GM15510 (cell line): Measurements from ENCODE around the gene SOX9.

Experiments used
- POLR2A ChIP-seq: IDR thresholded peaks from 3 replicates; pipeline ENCODE4 v1.6.1; 2011; ENCODE audit warnings: borderline replicate concordance; ENCODE audit not compliant: insufficient read length; ENCODE audit errors: extremely low read depth

Gene SOX9

DNA sequence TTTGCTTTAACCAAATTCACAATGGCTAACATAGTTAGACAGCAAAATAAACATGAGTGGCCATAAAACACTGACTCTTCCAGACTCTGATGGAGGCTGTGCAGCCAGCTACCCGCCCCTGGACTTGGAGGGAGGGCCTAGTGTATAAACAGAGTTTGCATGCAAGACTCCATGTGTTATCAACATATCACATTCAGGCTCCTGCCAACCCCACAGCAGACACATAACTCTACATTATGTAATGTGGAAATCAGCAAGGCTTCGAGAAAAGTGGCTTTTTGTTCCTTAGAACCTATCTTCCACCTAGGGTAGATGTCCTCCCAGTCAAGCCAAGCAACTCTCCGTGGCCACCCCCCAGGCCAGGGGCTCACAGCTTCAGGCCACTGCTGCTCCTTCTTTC, 19.3 kb upstream of the SOX9 start:
- no peak for TF ChIP-seq POLR2A

DNA sequence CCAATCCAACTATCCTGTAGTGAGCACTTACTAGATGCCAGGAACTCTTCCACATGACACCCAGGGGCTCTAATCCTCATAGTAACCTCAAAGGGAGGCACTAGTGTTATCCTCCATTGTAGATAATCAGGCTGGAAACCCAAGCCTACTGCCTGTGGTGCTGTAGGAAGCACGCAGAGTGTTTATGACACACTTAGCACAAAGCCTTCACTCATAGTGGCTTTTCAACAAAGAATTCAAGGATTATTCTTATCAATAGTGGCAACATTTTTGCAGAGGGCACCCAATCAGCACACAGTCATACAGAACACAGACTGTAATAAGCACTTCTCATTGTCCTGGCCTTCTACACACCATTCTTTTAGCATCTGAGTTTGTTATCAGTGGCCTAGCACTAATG, 18.5 kb upstream of the SOX9 start:
- no peak for TF ChIP-seq POLR2A

DNA sequence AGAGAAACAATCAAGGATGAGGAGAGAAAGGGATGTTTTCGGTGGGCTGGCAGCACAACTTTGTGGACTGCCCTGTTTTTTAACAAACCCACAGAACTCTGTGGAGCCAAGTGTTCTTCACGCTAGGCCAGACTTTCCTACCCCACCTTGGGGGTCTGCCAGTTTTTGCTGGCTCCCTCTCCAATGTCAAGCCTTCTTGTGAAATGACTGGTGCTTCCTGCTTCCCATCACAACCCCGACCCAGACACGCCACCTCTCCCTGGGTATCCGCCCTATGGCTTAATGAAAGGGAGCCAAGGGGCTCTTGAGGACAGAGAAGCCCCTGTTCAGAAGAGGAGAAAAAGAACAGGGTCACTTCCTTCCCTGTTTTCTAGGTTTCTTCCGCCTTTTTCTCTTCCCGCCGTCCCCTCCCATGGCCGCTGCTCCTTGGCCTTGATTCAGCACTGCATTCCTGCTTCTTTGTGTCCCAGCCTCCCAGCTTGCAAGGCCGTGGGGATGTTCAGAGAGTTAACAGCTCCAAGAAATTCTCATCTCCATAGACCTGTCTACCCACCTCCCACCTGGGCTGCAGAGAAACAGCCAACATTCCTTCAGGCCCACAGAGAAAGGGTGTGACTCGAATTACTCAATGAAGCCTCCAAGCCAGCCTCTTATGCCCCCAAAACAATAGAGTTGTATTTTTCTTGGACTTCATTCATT, 16.5 kb upstream of the SOX9 start:
- no peak for TF ChIP-seq POLR2A

DNA sequence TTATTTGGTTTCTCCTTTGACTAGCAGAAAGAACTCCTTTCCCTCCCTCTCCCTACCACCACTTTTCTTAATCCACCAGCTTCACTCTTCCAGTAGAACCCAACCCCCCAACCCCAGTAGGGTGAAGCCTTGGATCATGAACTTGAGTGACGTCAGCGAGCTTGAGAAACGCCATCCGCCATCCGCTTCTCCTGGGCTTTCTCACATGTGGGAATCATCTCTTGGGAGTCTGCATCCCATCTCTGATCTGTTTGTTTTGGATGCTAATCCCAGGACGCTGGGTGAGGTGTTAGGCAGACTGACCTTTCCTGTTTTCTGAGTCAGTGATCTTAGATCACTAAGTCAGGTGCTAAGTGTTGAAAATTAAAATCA, 16.0 kb upstream of the SOX9 start:
- TF ChIP-seq POLR2A = no peak

DNA sequence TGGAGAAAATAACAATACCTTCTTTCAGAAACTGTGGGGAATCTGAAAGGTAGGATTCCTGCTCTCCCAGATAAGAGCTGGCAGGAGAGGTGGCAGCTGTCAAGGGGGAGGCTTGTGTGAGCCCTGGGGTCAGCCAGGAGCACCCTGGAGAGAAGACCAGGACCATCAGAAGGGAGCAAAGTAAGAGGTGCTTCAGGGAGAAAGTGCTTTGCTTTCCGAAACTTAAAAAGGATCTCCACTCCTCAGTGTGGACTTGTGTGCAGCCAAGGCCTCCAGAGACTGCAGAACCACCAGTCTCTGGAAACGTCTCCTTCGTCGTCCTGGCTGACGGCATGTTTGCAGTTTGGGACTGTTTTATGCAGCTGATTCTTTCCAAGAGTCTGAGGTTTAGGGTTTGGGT, 13.7 kb upstream of the SOX9 start:
- TF ChIP-seq POLR2A = no peak

DNA sequence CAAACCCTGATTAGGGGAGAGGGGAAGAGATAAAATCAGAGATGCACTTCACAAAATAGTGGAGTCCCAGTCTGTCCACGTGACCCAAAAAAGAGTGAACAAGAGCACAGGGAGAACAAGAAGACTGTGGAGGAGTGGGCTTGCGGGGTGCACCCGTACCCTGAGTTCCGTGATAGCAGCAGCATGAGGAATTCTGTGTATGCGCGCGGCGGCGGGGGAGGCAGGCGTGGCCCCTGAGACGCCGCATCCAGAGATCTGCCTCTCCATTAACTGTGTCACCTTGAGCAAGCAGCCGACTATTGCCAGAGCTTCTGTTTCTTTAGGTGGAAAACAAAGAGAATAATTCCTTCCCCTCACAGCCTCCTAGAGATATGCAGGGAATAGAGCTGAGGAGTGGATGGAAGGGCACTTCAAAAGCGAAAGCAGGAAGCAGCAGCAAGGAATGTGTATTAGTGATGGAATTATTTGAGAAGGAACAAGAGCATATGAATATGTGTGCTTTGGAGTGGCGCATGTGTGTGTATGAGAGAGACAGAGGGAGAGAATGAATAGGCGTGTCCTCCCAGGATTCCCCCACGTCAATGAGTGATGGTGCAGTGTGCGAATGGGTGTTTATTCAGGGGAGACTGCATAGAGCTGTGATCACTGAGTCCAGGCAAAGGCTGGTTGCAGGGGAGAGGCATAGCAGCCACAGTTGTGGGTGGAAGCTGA, 10.4 kb upstream of the SOX9 start:
- no peak for TF ChIP-seq POLR2A

DNA sequence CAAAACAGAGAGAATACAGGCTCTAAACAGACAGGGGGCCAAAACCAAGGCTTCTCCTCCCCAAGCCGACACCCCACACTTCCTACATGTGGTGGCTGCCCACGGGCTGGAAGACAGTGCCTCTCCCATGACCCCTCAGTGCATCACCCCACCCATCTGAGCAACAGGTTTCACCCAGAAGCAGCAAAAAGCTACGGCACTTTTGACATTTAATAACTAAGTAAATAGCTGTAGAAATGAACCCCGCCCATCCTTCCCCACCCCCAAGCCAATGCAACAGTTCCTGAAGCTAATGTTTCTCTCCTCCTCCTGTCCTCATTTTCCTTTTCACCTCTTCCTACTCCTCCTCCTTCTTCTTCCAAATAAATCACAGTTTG, 9.9 kb upstream of the SOX9 start:
- no peak for TF ChIP-seq POLR2A

DNA sequence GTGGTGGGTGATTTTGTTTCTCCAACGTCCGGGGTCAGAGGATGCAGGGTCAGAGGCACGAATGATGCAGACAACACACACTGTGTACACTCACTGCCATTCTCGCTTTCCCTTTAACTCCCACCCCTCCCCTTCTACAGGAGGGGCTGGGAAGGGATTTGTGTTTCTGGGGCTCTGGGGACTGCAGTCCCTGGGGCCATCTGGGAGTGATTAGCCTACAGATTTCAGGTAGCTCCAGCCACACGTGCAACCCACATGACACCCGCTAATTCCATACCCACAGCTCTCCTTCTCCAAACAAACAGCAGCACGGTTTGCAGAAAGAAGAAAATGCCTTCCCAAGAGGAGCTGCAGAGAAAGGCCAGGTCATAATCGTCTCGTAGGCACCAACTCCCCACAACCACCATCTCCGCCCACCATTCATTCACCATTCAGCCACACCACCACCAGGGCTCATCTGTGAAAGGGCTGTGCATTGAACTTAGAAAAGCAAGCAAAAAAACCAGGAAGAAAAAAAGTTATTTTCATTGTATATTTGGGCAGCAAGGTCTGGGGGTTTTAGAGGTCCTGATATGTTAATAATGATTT, 9.4 kb upstream of the SOX9 start:
- no peak for TF ChIP-seq POLR2A

DNA sequence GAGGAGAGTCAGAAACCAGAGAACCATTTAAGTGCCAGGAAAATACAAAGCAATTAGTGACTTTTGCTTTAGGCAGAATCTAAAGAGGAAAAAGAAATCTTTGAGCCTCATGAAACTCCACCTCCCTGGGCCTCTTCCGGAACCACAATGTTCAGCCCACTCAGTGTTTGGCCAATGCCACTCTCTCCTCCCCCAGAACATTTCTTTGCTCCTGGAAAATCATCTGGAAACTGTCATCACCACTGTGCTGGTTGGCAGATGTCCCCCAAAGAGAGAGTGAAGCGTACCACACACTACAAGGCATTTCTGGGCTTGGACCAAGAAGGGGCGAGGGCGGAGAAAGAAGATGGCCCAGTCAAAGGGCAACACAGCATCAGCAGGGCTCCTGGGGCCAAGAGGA, 7.1 kb upstream of the SOX9 start:
- TF ChIP-seq POLR2A = no peak

DNA sequence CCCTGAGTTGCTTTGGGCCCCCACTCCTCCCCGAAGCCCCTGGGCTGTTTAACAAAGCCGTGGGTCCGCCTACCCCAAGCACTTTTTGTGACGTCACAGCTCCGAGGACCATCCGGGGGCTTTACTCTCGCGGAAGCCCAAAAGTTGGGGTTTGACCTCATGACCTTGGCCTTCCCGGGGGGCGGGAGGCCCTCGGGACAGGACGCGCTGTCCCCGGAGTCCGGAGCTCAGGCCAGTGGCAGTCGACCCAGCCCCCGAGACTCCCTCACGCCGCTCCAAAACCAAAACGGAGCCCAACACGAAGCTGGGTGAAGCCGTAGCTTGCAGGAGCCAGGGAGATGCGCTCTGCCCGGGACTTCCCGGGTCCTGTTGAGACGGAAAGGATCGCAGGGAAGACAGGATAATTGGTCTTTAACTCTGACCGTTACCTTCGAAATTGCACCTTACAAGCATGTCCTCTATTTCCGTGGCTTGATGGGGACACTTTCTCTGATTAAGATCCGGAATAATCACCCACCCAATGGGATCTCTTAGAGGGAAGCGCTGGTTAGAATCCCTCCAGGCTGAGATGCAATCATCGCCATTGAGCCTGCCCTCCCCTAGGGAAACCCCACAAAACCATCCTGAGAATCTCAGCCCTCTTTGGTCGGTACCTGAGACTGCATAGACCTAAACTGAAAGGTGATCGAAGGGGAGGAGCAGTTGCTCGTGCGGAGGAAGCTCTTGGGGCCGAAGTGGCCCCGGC, 4.9 kb upstream of the SOX9 start:
- TF ChIP-seq POLR2A = no peak

DNA sequence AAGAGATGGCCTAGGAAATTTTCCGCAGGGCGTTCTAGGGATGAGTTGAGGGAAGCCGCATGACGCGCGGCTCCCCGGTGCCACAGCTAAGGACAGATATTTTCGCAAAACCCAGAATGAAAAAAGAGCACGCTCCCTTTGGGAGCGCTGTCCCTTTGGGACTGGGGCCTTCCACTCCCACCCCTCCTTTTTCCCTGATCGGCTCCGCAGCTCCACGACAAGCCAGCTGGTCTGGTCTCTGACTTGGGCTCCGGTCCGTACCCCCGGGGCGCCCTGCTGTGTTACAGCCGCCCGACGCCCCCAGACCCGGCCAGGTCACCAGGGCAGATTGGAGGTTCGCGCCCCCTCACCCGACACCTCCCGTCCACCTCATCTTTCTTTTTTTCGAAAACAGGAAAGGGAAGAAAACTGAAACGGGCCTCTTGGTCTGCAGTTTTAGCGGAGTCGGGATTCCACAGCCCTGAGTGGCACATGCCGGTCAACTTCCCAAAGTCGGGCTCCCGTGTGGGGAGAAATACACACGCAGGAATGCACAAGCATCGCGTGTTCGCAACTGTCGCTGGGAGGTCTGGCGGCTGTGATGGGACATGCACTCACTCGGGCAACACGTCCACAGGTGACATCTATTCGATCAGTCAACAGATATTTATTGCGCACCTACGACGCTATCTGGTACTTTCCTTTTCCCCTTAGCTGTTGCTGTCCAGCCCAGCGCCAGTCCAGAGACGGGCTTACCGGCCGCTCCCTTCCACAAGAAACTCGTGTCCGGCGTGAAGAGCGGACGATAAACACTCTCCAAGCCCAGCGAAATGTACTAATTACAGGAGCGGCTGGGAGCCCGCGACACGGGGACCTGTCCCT, 3.9 kb upstream of the SOX9 start:
- no peak for TF ChIP-seq POLR2A

DNA sequence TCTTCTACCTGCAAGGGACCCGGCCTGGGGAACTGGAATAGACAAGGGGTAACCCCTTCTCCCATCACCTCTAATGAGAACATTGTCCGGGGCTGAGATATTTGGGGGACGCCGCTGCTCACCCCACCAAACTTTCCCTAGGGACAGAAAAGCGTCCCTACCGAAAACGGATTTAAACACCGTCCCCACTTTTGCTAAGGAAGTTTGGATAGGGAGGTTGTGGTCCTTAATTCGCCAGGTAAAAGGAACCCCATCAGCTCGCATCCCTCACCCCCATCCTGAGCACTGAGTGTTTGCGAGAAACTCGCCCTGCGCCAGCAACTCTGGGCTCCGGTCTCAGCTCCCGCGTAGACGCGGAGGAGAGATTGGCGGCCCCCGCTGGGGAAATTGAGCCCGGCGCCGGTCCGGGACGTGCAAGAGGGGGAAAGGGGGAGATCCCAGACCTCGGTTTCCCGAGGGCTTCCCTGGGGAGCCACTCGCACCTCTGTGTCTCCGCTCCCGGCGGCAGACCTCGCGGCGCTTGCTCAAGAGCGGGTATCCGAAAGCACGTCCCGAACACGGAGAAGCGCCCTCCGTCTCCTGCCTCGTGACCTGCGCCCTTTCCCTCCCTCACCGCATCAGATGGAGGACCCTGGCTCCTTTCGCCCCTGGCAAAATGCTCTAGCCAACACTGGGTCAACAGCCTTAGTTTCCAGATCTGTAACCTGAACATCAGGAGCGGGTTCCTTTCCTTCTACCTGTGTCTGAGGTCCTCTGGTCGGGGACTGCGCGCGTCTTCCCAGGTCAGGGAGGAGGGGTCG, 3.1 kb upstream of the SOX9 start:
- no peak for TF ChIP-seq POLR2A

DNA sequence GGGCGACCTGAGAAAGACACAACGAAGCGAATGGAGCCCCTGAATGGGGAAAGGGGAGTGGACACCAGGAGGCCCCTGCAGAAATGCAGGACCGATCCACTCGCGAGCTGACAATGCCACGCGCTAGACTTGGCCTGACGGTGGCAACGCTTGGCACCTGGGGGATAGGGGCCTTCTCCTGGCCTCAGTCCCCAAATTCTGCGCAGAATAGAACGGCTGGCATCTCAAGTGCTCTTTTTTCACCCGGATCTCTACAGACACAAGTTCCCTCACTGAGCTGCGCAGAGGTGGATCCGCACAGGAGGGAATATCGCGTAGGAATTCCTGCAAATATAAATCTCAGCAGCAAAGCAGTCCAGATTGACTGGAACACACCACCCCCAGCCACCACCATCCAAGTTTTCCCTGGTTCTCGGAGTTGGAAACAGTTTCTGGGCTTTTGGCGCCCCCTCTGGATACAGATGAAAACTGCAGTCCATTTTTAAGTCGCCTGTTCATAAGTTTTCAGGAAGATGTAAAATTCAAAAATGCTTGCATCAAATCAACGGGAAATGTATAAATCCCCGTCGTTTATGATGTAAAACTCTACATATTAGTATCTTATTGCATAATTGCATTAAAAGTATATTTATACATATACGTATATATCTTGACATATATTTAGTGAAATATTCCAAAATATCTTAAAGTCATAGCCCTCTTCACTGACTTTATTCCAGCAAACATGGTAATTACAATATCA, 2.3 kb upstream of the SOX9 start:
- no peak for TF ChIP-seq POLR2A

DNA sequence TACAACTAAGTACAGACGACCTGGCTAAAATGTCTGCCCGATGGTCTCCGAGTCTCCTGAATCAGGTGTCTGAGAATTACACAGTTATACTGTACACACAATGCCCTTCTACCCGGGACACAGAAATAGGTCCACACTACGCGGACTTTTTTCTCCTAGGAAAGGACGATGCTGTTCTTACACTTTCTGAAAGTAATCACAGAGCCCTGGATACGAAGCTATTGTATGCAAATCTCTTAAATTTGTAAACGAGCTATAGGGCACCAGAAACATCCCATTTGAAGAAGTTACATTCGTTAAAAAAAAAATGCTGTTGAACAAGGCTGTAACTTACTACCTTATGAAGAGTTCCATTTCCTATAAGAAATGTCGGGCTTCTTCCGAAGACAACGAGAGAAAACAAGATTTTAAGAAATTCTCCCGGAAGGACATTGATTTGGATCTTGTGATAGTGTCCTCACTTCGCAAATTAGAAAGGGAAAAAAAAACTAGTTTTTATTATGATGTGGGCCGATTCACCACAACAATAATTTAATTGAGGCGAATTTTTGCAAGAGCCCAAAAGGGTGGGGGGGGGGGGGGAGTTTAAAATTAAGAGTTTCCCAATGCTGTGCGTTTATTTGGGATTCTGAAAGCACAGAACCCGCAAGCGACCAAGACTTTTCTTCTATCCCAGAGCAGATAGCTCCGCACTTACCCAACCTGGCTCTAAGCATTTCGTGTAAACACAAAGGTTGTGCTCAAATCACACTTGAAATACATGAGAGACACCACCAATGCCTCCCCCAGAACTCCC, 1.5 kb upstream of the SOX9 start:
- no peak for TF ChIP-seq POLR2A
